Small intestine (tissue), 7 donors: ENCODE data around the gene TMEM143. TPM values are rescaled to one million over a fixed set of nuclear protein-coding genes. Genes with fewer than 3 reads are reported as not detected.
"Not testable (repeated sequence)": the region's sequence is repeated elsewhere in the genome, so short reads cannot be mapped to it uniquely, and the experiment has no call there.

Experiments
- DNase-seq, 2 donors: peaks; one replicate each; pipeline versions ENCODE4 v3.0.0 to v3.0.0-alpha.2; 2013
- FAIRE-seq: peaks from 2 replicates; lab custom pipeline; 2012; peaks lifted over from hg19 to GRCh38; lab: Jason Lieb, UNC
- H3K27ac ChIP-seq, 3 donors: one replicate each; pipeline ENCODE4 v1.5.1; 2013; ENCODE audit warnings: low read length in 2 of 3, mild to moderate bottlenecking in 2 of 3, control low read depth in 1 of 3, inconsistent platforms in 1 of 3, low read depth in 1 of 3, moderate library complexity in 1 of 3
- H3K27me3 ChIP-seq, 3 donors: one replicate each; pipeline ENCODE4 v1.6.1; 2013; ENCODE audit warnings: low read length in 3 of 3, inconsistent platforms in 1 of 3; ENCODE audit not compliant: control insufficient read depth in 3 of 3, insufficient read depth in 3 of 3
- H3K36me3 ChIP-seq, 3 donors: one replicate each; pipeline ENCODE4 v1.6.1; 2013; ENCODE audit warnings: low read length in 3 of 3, inconsistent platforms in 1 of 3, low read depth in 1 of 3, mild to moderate bottlenecking in 1 of 3, moderate library complexity in 1 of 3; ENCODE audit not compliant: control insufficient read depth in 3 of 3, insufficient read depth in 2 of 3
- H3K4me1 ChIP-seq, 3 donors: one replicate each; pipeline ENCODE4 v1.6.1; 2013; ENCODE audit warnings: low read length in 2 of 3, inconsistent platforms in 1 of 3, low read depth in 1 of 3, mild to moderate bottlenecking in 1 of 3, moderate library complexity in 1 of 3; ENCODE audit not compliant: control insufficient read depth in 3 of 3, insufficient read depth in 2 of 3
- H3K4me3 ChIP-seq, 3 donors: one replicate each; pipeline ENCODE4 v1.5.1; 2013; ENCODE audit warnings: low read length in 3 of 3, control low read depth in 1 of 3, inconsistent platforms in 1 of 3, low read depth in 1 of 3, mild to moderate bottlenecking in 1 of 3, moderate library complexity in 1 of 3
- H3K9me3 ChIP-seq, 2 donors: one replicate each; pipeline ENCODE4 v1.6.1; 2013; ENCODE audit warnings: low read depth in 1 of 2, low read length in 1 of 2; ENCODE audit not compliant: control insufficient read depth in 2 of 2, insufficient read depth in 1 of 2
- WGBS, 3 donors: extraction: QIAGEN DNeasy Blood & Tissue Kit; methylation state at CpG; one replicate each; pipeline ENCODE4 v1.1.7; 2013; 5-methylcytosine and 5-hydroxymethylcytosine counted together
- polyA plus RNA-seq, 4 donors: library from polyadenylated mRNA; stranded (reverse) in 3 of 4; unstranded in 1 of 4; fragments of 200-250 nt in 3 of 4; fragments of 120-200 nt in 1 of 4; gene quantifications; one replicate each; pipeline versions ENCODE4 v1.2.1 to v1.2.3, GENCODE V29; 2013
- donor health status: healthy with polysubstance abuse.
- donor health status: control.
- donor health status: control.
- donor health status: Bipolar disorder and iron deficiency.
- donor health status: healthy.

TMEM143 gene
- polyA plus RNA-seq, 4 donors, result 5.9 to 13.2 (median 10.6) TPM

GRCh38 chr19:48311384-48311783 lies 52.4 kb downstream of the TMEM143 start:
- no peak for FAIRE-seq
- WGBS, 3 donors, result 92 to 94% (median 93%) methylated on average over 11 of the region's 11 CpGs
- Histone ChIP-seq H3K9me3 (no peaks in the 10 kb centered on the region), H3K36me3 (no peaks in the 10 kb centered on the region), H3K4me3 (no peak overlapping the region), H3K27me3 (no peaks in the 10 kb centered on the region), H3K4me1 (peaks cover 0 to 6% (median 0%) of the 10 kb centered on the region in 3 donors), H3K27ac (no peak overlapping the region)
- DNase-seq, result no peak

DNA sequence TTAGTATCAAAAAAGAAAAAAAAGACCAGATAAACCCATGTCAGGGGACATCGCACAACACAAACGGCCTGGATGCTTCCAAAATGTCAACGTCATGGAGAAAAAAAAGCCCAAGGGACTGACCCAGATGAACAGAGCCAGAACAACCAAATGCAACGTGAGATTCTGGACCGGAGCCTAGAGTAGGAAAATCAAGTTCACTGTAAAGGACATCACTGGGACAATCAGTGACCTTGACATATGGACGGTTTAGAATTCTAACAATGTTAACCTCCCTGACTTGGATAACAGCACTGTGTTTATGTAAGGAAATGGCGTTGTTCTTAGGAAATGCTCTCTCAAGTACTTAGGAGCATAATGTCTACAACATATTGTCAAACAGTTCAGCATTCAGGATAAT lies 53.5 kb downstream of the TMEM143 start:
- FAIRE-seq, result no peak
- peak overlapping the region in 1 of 3 donors; percentile 11 for H3K27ac ChIP-seq
- no peaks in the 10 kb centered on the region for H3K27me3 ChIP-seq
- H3K9me3 ChIP-seq, result no peaks in the 10 kb centered on the region
- 62 to 73% (median 70%) methylated on average over 7 of the region's 7 CpGs for WGBS, 3 donors
- H3K4me1 ChIP-seq, result peaks cover 0 to 6% (median 0%) of the 10 kb centered on the region in 3 donors
- no peak for DNase-seq
- H3K4me3 ChIP-seq, result no peak overlapping the region
- no peaks in the 10 kb centered on the region for H3K36me3 ChIP-seq

DNA sequence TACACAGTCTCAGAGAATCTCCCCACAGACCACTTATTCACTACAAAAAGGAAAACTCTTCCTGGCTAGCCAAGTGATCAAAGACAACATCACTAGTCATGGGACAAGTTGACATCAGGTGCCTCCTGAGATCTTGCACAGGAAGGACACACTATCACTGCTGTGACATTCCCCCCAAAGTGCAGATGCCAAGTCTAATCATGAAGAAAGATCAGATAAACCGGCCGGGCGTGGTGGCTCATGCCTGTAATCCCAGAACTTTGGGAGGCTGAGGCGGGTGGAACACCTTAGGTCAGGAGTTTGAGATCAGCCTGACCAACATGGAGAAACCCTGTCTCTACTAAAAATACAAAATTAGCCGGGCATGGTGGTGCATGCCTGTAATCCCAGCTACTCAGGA lies 54.0 kb downstream of the TMEM143 start:
- not testable (repeated sequence) for FAIRE-seq
- WGBS, 3 donors, result 30 to 75% (median 69%) methylated on average over 4 to 5 of the region's 5 CpGs

GRCh38 chr19:48308631-48309586 lies 54.8 kb downstream of the TMEM143 start:
- Histone ChIP-seq H3K27ac (no peak overlapping the region), H3K4me3 (no peak overlapping the region), H3K27me3 (peaks cover 0 to 3% (median 0%) of the 10 kb centered on the region in 3 donors), H3K4me1 (peaks cover 0 to 6% (median 0%) of the 10 kb centered on the region in 3 donors), H3K9me3 (no peaks in the 10 kb centered on the region), H3K36me3 (no peaks in the 10 kb centered on the region)
- WGBS, 3 donors, result 49 to 59% (median 53%) methylated on average over 20 to 22 of the region's 22 CpGs
- FAIRE-seq (no peak), DNase-seq (peak in 1 of 2 donors; percentile 61)

More for the DNA sequence above, 54.0 kb downstream of the TMEM143 start:
- not testable (repeated sequence) for H3K9me3 ChIP-seq, DNase-seq, H3K4me3 ChIP-seq, H3K36me3 ChIP-seq, H3K4me1 ChIP-seq, H3K27ac ChIP-seq, H3K27me3 ChIP-seq

DNA sequence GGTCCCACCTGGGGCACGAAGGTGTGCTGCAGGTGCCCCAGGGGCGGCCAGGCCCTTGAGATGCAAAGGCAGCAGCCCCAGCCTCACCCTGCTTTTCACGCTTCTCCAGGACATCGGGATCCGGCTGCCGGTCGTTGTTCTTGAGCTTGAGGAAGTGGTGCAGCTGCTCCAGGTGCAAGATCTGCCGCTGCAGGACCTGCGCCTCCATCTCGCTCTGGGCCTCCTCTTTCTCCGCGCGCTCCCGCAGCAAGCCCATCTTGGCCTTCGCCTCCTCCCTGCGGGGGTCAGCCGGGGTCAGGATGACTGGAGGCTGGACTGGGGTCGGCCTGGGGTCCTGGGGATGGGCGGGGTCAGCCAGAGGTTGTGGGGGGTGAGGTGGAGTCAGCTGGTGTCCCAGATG lies 59.9 kb downstream of the TMEM143 start:
- H3K4me3 ChIP-seq, result no peak overlapping the region
- peaks cover 0 to 3% (median 0%) of the 10 kb centered on the region in 3 donors for H3K27me3 ChIP-seq
- H3K9me3 ChIP-seq, result no peaks in the 10 kb centered on the region
- no peak for DNase-seq
- 78 to 85% (median 84%) methylated on average over 18 to 19 of the region's 19 CpGs for WGBS, 3 donors
- no peaks in the 10 kb centered on the region for H3K36me3 ChIP-seq
- no peak for FAIRE-seq
- no peak overlapping the region for H3K27ac ChIP-seq
- no peaks in the 10 kb centered on the region for H3K4me1 ChIP-seq

GRCh38 chr19:48303367-48303766 lies 60.4 kb downstream of the TMEM143 start:
- 83 to 88% (median 87%) methylated on average over 12 to 13 of the region's 13 CpGs for WGBS, 3 donors
- Histone ChIP-seq H3K36me3 (no peaks in the 10 kb centered on the region), H3K9me3 (no peaks in the 10 kb centered on the region), H3K4me3 (no peak overlapping the region), H3K27ac (no peak overlapping the region), H3K27me3 (peaks cover 0 to 3% (median 0%) of the 10 kb centered on the region in 3 donors), H3K4me1 (no peaks in the 10 kb centered on the region)
- FAIRE-seq (no peak), DNase-seq (no peak)

DNA sequence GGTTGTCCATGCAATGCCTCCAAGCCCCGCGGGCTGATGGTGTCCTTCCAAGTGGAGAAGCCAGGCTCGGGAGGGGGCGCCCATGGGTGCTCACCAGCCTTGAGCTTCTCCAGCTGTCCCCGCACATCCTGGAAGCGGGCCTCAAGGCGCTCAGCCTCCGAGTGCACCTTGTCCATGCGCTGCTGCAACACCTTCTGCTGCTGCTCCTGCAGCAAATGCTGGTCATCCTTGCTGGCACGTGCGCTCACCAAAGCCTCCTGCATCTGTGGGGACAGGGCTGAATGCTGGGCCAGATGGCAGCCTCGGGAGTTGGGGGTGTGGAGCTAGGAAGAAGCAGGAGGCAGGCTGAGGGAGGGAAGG lies 61.2 kb downstream of the TMEM143 start:
- Histone ChIP-seq H3K27me3 (peaks cover 0 to 3% (median 0%) of the 10 kb centered on the region in 3 donors), H3K9me3 (no peaks in the 10 kb centered on the region), H3K27ac (no peak overlapping the region), H3K4me3 (no peak overlapping the region), H3K36me3 (no peaks in the 10 kb centered on the region), H3K4me1 (no peaks in the 10 kb centered on the region)
- FAIRE-seq, result no peak
- DNase-seq, result no peak
- 88 to 93% (median 91%) methylated on average over 10 to 12 of the region's 12 CpGs for WGBS, 3 donors

DNA sequence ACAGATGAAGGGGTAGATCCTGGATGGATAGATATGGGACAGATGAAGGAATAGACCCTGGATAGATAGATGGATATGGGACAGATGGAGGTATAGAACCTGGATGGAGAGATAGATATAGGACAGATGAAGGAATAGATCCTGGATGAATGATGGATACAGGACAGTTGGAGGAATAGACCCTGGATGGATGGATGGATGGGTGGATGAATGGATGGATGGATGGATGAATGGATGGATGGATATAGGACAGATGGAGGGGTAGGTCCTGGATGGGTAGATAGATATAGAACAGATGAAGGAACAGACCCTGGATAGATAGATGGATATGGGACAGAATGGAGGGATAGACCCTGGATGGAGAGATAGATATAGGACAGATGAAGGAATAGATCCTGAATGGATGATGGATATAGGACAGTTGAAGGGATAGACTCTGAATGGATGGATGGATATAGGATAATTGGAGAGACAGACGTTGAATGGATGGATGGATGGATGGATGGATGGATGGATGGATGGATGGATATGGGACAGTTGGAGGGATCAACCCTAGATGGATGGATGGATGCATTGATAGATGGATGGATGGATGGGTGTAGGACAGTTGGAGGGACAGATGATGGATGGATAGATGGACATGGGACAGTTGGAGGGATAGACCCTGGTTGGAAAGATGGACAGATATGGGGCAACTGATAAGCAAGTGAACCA lies 61.7 kb downstream of the TMEM143 start:
- no peak for DNase-seq
- no peak for FAIRE-seq
- Histone ChIP-seq H3K4me3 (no peak overlapping the region), H3K9me3 (no peaks in the 10 kb centered on the region), H3K27me3 (peaks cover 0 to 3% (median 0%) of the 10 kb centered on the region in 3 donors), H3K4me1 (no peaks in the 10 kb centered on the region), H3K36me3 (no peaks in the 10 kb centered on the region), H3K27ac (no peak overlapping the region)
- WGBS, 3 donors, result 84 to 93% (median 87%) methylated on average over 1 of the region's 1 CpG
